Measurements from ENCODE around the gene SIGLEC6. TPM values are rescaled to one million over a fixed set of nuclear protein-coding genes. Genes with fewer than 3 reads are reported as not detected.

SIGLEC6 gene
- total RNA-seq, 1 donor from 2014 or later, result 1.6 TPM

GRCh38 chr19:51544038-51544437 is 12.6 kb upstream of the SIGLEC6 start:
- H3K4me3 Mint-ChIP-seq, result no peak overlapping the region
- intact Hi-C loops (cut with micrococcal nuclease), result no loop called here
- H3K27me3 Mint-ChIP-seq (ENCODE audit: insufficient read depth), result peaks cover 23% of the 10 kb centered on the region
- no peaks in the 10 kb centered on the region for H3K9me3 Mint-ChIP-seq
- H3K4me1 Mint-ChIP-seq (ENCODE audit: low read depth), result peaks cover 23% of the 10 kb centered on the region
- H3K27ac Mint-ChIP-seq, result no peak overlapping the region
- no peaks in the 10 kb centered on the region for H3K36me3 Mint-ChIP-seq (ENCODE audit: low read depth)
- no peak for DNase-seq (ENCODE audit: low spot score)

- no peak for DNase-seq (ENCODE audit: low spot score)
- no peaks in the 10 kb centered on the region for H3K36me3 Mint-ChIP-seq (ENCODE audit: low read depth)
- H3K4me3 Mint-ChIP-seq, result no peak overlapping the region
- H3K27me3 Mint-ChIP-seq (ENCODE audit: insufficient read depth), result peaks cover 16% of the 10 kb centered on the region
- no peaks in the 10 kb centered on the region for H3K9me3 Mint-ChIP-seq
- no peak overlapping the region for H3K27ac Mint-ChIP-seq
- H3K4me1 Mint-ChIP-seq (ENCODE audit: low read depth), result peaks cover 16% of the 10 kb centered on the region
- intact Hi-C loops (cut with micrococcal nuclease), result no loop called here
Observed at GRCh38 chr19:51542699-51543098, 11.2 kb upstream of the SIGLEC6 start.

DNA sequence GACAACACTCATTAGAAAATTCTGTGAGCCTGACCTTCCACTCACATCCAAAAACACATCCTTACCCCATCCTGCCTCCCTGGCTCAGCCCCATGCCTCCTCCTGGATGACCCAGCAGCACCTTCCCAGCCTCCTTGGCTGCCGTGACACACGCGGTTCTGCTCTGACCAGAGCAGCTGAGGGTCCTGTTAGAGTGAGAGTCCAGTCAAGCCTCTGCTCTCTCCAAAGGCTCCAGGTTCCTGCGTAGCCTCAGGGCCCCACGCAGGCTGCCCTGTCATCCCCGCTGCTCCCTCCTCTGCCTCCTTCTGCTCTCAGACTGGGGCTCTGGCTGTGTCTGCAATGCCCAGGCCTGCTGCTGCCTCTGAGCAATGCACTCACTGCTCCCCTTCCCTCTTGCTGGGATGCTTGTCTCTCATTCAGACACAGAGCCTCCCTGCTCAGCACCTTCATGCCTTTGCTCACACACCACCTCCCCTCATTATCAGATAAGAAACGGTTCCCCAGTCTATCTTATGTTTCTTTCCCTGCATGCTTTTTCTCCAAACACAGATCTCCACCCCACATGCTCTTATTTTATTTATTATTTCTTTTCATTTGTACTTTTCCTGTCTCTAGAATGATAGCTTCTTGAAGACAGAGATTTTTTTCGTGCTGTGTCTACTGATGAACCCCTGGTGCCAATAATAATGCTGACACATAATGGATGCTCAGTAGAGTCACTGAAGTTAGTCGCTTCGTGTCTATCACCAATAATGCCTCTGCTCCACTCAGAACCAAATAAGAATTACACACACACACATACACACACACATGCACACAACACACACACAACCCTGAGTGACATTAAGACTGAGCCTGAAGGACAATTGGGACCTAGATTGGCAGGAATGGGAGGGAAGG is 10.2 kb upstream of the SIGLEC6 start:
- Mint-ChIP-seq H3K27ac (no peak overlapping the region), H3K4me3 (no peak overlapping the region), H3K36me3 (ENCODE audit: low read depth) (no peaks in the 10 kb centered on the region), H3K27me3 (ENCODE audit: insufficient read depth) (peaks cover 7% of the 10 kb centered on the region), H3K4me1 (ENCODE audit: low read depth) (peaks cover 6% of the 10 kb centered on the region), H3K9me3 (no peaks in the 10 kb centered on the region)
- intact Hi-C loops (cut with micrococcal nuclease), result no loop called here
- no peak for DNase-seq (ENCODE audit: low spot score)

GRCh38 chr19:51539821-51540366 is 8.4 kb upstream of the SIGLEC6 start:
- H3K4me3 Mint-ChIP-seq, result no peak overlapping the region
- no peak for DNase-seq (ENCODE audit: low spot score)
- H3K27ac Mint-ChIP-seq, result no peak overlapping the region
- H3K4me1 Mint-ChIP-seq (ENCODE audit: low read depth), result no peaks in the 10 kb centered on the region
- H3K36me3 Mint-ChIP-seq (ENCODE audit: low read depth), result no peaks in the 10 kb centered on the region
- H3K27me3 Mint-ChIP-seq (ENCODE audit: insufficient read depth), result peaks cover under 1% of the 10 kb centered on the region
- intact Hi-C loops (cut with micrococcal nuclease), result no loop called here
- H3K9me3 Mint-ChIP-seq, result no peaks in the 10 kb centered on the region

- no peaks in the 10 kb centered on the region for H3K4me1 Mint-ChIP-seq (ENCODE audit: low read depth)
- peaks cover 17% of the 10 kb centered on the region for H3K27me3 Mint-ChIP-seq (ENCODE audit: insufficient read depth)
- H3K36me3 Mint-ChIP-seq (ENCODE audit: low read depth), result no peaks in the 10 kb centered on the region
- H3K27ac Mint-ChIP-seq, result no peak overlapping the region
- H3K4me3 Mint-ChIP-seq, result no peak overlapping the region
- DNase-seq (ENCODE audit: low spot score), result no peak
- intact Hi-C loops (cut with micrococcal nuclease), result no loop called here
- H3K9me3 Mint-ChIP-seq, result no peaks in the 10 kb centered on the region
Observed at GRCh38 chr19:51535535-51535934, 4.1 kb upstream of the SIGLEC6 start.

DNA sequence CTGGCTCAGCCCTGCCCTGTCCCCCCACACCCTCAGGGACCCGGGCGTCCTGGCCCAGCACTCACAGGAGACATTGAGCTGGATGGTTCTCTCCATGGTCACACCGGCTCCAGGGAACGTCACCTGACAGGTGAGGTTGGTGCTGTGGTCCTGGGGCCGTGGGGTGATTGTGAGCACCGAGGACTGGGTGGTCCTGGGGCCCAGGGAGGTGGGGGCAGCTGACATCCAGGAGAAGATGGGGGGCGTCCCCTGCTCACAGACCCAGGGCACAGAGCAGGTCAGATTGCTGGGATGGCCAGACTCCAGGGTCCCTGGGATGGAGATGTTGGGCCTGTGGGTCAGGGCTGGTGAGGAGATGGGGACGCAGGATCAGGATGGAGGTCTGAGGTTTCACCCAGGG is 854 bp downstream of the SIGLEC6 start:
- H3K27me3 Mint-ChIP-seq (ENCODE audit: insufficient read depth), result peaks cover 25% of the 10 kb centered on the region
- H3K27ac Mint-ChIP-seq, result no peak overlapping the region
- H3K4me3 Mint-ChIP-seq, result no peak overlapping the region
- DNase-seq (ENCODE audit: low spot score), result no peak
- no peaks in the 10 kb centered on the region for H3K4me1 Mint-ChIP-seq (ENCODE audit: low read depth)
- H3K9me3 Mint-ChIP-seq, result no peaks in the 10 kb centered on the region
- intact Hi-C loops (cut with micrococcal nuclease), result no loop called here
- H3K36me3 Mint-ChIP-seq (ENCODE audit: low read depth), result no peaks in the 10 kb centered on the region

DNA sequence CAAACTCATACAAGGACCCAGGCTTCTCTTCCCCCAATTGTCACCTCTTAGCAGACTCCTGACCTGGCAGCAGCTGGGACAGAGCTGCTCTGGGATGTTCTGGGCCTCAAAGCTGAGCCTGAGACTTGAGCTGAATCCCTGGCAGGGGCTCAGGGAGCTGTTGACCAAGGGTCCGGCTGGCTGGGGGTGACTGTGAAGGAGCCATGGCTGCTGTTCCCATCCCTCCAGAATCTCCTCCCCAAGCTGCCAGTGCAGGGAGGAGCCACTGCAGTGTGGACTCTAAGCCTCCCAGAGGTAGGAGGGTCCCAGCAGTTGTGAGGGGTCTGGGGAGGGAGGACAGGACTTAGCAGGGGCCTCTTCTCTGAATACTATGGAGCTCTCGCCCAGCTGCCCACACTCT is 2.2 kb downstream of the SIGLEC6 start:
- intact Hi-C loops (cut with micrococcal nuclease), result no loop called here

DNA sequence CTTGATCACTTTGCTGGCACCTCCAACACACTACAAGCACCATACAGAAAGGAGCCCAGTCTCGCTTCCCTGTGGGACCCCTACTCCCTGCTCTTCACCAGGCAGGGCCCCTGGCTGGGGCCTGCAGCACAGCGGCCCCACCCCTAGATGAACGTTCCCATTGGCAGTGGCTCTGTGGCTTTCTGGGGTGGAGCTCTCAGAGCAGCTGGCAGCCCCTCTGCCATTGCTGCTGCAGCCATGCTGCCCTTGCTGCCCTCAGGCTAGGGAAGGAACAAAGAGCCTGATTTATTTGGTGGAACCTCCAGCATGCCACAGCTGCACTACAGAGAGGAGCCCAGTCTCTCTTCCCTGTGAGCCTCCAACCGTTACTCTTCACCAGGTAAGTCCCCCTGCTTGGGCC is 5.8 kb downstream of the SIGLEC6 start:
- Mint-ChIP-seq H3K4me1 (ENCODE audit: low read depth) (peaks cover 6% of the 10 kb centered on the region), H3K36me3 (ENCODE audit: low read depth) (no peaks in the 10 kb centered on the region), H3K9me3 (no peaks in the 10 kb centered on the region), H3K4me3 (no peak overlapping the region), H3K27ac (no peak overlapping the region), H3K27me3 (ENCODE audit: insufficient read depth) (peaks cover 26% of the 10 kb centered on the region)
- intact Hi-C loops (cut with micrococcal nuclease), result no loop called here
- no peak for DNase-seq (ENCODE audit: low spot score)

More for the DNA sequence above, 2.2 kb downstream of the SIGLEC6 start:
- Mint-ChIP-seq H3K9me3 (no peaks in the 10 kb centered on the region), H3K4me1 (ENCODE audit: low read depth) (no peaks in the 10 kb centered on the region), H3K27me3 (ENCODE audit: insufficient read depth) (peaks cover 24% of the 10 kb centered on the region), H3K27ac (no peak overlapping the region), H3K36me3 (ENCODE audit: low read depth) (no peaks in the 10 kb centered on the region), H3K4me3 (no peak overlapping the region)
- DNase-seq (ENCODE audit: low spot score), result no peak

DNA sequence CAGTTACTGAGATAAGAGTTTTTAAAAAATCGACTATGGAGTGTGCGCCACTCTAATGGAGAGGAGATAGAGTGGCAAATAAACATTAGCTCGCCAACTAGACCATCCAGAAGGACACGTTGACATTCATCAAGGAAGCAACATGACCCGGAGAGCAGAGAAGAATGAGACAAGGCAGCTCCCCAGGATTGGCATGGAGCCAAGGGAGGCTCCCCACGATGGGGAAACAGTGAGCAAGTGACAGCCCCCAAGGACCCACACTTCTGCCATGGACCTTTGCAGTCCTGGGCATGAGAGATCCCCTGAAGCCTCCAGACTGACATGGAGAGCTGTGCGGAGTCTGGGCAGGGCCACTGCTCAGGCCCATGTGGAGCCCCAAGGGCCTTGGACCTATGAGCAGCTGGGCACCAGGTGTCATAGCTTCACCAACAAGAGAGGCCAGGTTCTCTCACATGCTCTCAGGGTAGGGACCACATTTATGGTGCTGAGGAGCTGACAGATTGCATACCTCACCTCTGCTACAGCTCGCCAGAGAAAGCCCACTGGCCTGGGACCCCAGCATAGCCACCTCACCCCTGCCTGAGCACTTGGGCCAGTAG is 6.7 kb downstream of the SIGLEC6 start:
- Mint-ChIP-seq H3K27me3 (ENCODE audit: insufficient read depth) (peaks cover 26% of the 10 kb centered on the region), H3K9me3 (no peaks in the 10 kb centered on the region), H3K36me3 (ENCODE audit: low read depth) (no peaks in the 10 kb centered on the region), H3K4me3 (no peak overlapping the region), H3K27ac (no peak overlapping the region), H3K4me1 (ENCODE audit: low read depth) (peaks cover 6% of the 10 kb centered on the region)
- no peak for DNase-seq (ENCODE audit: low spot score)
- intact Hi-C loops (cut with micrococcal nuclease), result no loop called here

DNA sequence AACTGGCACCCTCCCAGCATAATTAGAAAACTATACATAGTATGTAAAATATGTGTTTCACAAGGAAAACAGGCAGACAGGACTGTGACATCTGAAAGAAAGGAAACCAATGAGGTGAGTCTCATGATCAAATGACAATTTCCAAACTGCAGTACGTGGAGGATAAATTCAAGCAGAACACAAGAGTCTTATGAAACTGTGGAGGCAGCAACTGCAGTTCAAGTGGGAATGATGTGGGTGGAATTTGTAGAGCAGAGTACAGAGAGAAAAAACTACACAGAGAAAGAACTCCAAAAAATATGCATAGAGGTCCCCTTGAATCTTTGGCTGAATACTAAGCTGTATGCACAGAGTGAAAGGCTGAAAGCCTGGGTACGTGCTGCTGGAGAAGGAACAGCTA is 9.7 kb downstream of the SIGLEC6 start:
- intact Hi-C loops (cut with micrococcal nuclease), result no loop called here
- peaks cover 22% of the 10 kb centered on the region for H3K27me3 Mint-ChIP-seq (ENCODE audit: insufficient read depth)
- DNase-seq (ENCODE audit: low spot score), result no peak
- H3K9me3 Mint-ChIP-seq, result peaks cover 11% of the 10 kb centered on the region
- no peak overlapping the region for H3K4me3 Mint-ChIP-seq
- H3K36me3 Mint-ChIP-seq (ENCODE audit: low read depth), result no peaks in the 10 kb centered on the region
- H3K27ac Mint-ChIP-seq, result no peak overlapping the region
- peaks cover 6% of the 10 kb centered on the region for H3K4me1 Mint-ChIP-seq (ENCODE audit: low read depth)

GRCh38 chr19:51521357-51521756 is 10.1 kb downstream of the SIGLEC6 start:
- no peak overlapping the region for H3K27ac Mint-ChIP-seq
- H3K9me3 Mint-ChIP-seq, result peaks cover 11% of the 10 kb centered on the region
- H3K4me3 Mint-ChIP-seq, result no peak overlapping the region
- intact Hi-C loops (cut with micrococcal nuclease), result no loop called here
- no peaks in the 10 kb centered on the region for H3K36me3 Mint-ChIP-seq (ENCODE audit: low read depth)
- peaks cover 21% of the 10 kb centered on the region for H3K27me3 Mint-ChIP-seq (ENCODE audit: insufficient read depth)
- H3K4me1 Mint-ChIP-seq (ENCODE audit: low read depth), result peaks cover 6% of the 10 kb centered on the region
- no peak for DNase-seq (ENCODE audit: low spot score)

DNA sequence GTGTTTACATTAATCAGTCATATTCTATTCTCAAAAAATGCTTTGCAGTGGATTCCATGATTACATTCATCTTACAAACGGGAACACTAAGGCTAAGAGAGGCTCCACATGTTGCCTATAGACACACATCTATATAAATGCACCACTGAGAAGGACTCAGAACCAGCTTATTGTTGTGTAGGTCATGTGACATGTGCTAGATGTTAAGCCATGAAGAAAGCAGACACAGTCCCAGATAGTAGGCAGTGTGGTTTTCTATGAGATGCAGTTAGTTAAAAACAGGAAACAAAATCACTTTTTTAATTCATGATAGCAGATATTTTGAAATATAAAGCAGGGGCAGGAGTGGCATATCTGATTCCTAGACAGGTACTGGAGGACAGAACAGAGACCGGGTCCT is 10.7 kb downstream of the SIGLEC6 start:
- Mint-ChIP-seq H3K27me3 (ENCODE audit: insufficient read depth) (peaks cover 18% of the 10 kb centered on the region), H3K4me3 (no peak overlapping the region), H3K27ac (no peak overlapping the region), H3K36me3 (ENCODE audit: low read depth) (no peaks in the 10 kb centered on the region), H3K9me3 (peaks cover 11% of the 10 kb centered on the region), H3K4me1 (ENCODE audit: low read depth) (peaks cover 6% of the 10 kb centered on the region)
- intact Hi-C loops (cut with micrococcal nuclease), result no loop called here
- DNase-seq (ENCODE audit: low spot score), result no peak

DNA sequence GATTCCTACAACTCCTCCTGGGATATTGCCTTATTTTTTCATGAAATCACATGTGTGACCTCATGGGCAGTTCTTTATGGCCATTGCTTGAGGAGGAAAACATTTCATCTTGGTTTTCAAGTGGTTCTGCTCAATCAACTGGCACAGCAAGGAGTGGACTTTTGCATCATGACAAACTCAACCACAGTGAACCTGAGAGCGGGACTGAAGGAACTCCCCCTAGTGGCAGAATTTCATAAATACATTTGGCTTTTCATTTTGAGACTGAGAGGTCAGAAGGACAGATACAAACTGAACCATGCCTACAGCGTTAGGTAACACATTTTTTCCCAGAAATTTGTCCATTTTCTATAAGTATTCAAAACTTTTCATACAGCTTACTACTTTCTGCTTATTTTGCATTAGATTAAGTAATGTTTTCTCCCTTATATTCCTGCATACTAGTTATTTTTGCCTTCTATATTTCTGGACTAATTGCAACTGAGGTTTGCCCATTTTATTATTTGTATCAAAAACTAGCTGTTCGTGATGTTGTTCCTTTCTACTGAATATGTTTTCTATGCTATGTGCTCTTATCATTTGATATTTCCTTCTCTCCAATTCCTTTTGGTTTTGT is 16.5 kb downstream of the SIGLEC6 start:
- Mint-ChIP-seq H3K27ac (no peak overlapping the region), H3K4me1 (ENCODE audit: low read depth) (peaks cover 17% of the 10 kb centered on the region), H3K36me3 (ENCODE audit: low read depth) (no peaks in the 10 kb centered on the region), H3K9me3 (peaks cover 11% of the 10 kb centered on the region), H3K4me3 (no peak overlapping the region), H3K27me3 (ENCODE audit: insufficient read depth) (peaks cover 26% of the 10 kb centered on the region)
- intact Hi-C loops (cut with micrococcal nuclease), result loop anchor here (1.0 to 5.0 kb wide), 5 partner anchors 42 to 176 kb away; partner anchors contain the start of gene SIGLEC10
- DNase-seq (ENCODE audit: low spot score), result peak; percentile 15

Measured in activated T-helper 1 cell treated with anti-CD3 and anti-CD28 coated beads, Interleukin-12 subunit alpha, Interleukin-12 subunit beta, Interleukin-2, Interleukin-4 antibody, amounts not matched to agents 30 ng/mL and 10 ng/mL and 1 ng/mL, durations not matched to agents 14 hours and 24 hours and 36 hours (primary cell).